Upper lobe of left lung (tissue), 6 donors: ENCODE measurements around the gene RAB21. TPM values are rescaled to one million over a fixed set of nuclear protein-coding genes. Genes with fewer than 3 reads are reported as not detected.
A peak's percentile ranks its signal among the peaks of the same experiment; 100 is the strongest.

Experiments used
- ATAC-seq, 2 donors: fragments of 200-7000 bp; cut with Tn5 transposase; one replicate each; pipeline ENCODE4 v1.9.1; 2022; ENCODE audit warnings: mild to moderate bottlenecking in 2 of 2, moderate library complexity in 2 of 2; ENCODE audit not compliant: low FRiP score in 2 of 2
- DNase-seq, 2 donors: peaks; one replicate each; pipeline ENCODE4 v3.0.0-alpha.2; 2019 to 2020
- H3K27ac ChIP-seq, 4 donors: fragments of 200-600 bp; sonication (generic); one replicate each; pipeline ENCODE4 v1.5.1; 2016 to 2019
- H3K27me3 ChIP-seq, 4 donors: fragments of 200-600 bp; sonication (generic); one replicate each; pipeline ENCODE4 v1.5.1; 2017 to 2019
- H3K36me3 ChIP-seq, 4 donors: fragments of 200-600 bp; sonication (generic); one replicate each; pipeline ENCODE4 v1.5.1; 2016 to 2019
- H3K4me1 ChIP-seq, 4 donors: fragments of 200-600 bp; sonication (generic); one replicate each; pipeline ENCODE4 v1.5.1; 2018 to 2019
- H3K4me3 ChIP-seq, 4 donors: fragments of 200-600 bp; sonication (generic); one replicate each; pipeline ENCODE4 v1.5.1; 2017 to 2019; ENCODE audit warnings: mild to moderate bottlenecking in 2 of 4, moderate library complexity in 1 of 4
- H3K9me3 ChIP-seq, 4 donors: fragments of 200-600 bp; sonication (generic); one replicate each; pipeline ENCODE4 v1.5.1; 2018 to 2019
- CTCF ChIP-seq, 6 experiments: fragments of 450-650 bp in 4 of 6; fragments of 200-600 bp in 2 of 6; sonication (generic) in 2 of 6; IDR thresholded peaks; one replicate each; pipeline ENCODE4 v1.5.1; 2016 to 2019; ENCODE audit warnings: antibody characterized with exemption in 6 of 6
- EP300 ChIP-seq, 4 donors: sonication (generic); formaldehyde crosslinking; IDR thresholded peaks; one replicate each; pipeline ENCODE4 v1.5.1; 2017; ENCODE audit warnings: antibody characterized with exemption in 4 of 4, control low read depth in 2 of 4
- POLR2A ChIP-seq, 4 donors: fragments of 450-650 bp; IDR thresholded peaks; one replicate each; pipeline ENCODE4 v1.5.1; 2016 to 2017; ENCODE audit warnings: antibody characterized with exemption in 4 of 4, mild to moderate bottlenecking in 2 of 4
- POLR2AphosphoS5 ChIP-seq, 2 donors: sonication (generic); formaldehyde crosslinking; IDR thresholded peaks; one replicate each; pipeline ENCODE4 v1.5.1; 2017; ENCODE audit warnings: antibody characterized with exemption in 2 of 2
- WGBS, 2 donors: methylation state at CpG; one replicate each; pipeline ENCODE4 v1.1.5; 2017 to 2018; 5-methylcytosine and 5-hydroxymethylcytosine counted together
- total RNA-seq, 6 donors: library from RNA; depleted of rRNA in 4 of 6; stranded (reverse); fragments of >200 nt in 4 of 6; gene quantifications; one replicate each; pipeline versions ENCODE4 v1.1.0 to v1.2.1, GENCODE V29; 2016 to 2021
- donor health status: DM: no; HTN: no; CAD: no; lungs with moderate emphysema.
- donor health status: DM: no; HTN: yes; CAD: no; lungs with severe emphysema.

Gene RAB21
- total RNA-seq: 10 to 100 TPM in 5 of 6 donors, 1 to 10 TPM in 1; 9.4 to 78.7 (median 46.1) TPM

DNA sequence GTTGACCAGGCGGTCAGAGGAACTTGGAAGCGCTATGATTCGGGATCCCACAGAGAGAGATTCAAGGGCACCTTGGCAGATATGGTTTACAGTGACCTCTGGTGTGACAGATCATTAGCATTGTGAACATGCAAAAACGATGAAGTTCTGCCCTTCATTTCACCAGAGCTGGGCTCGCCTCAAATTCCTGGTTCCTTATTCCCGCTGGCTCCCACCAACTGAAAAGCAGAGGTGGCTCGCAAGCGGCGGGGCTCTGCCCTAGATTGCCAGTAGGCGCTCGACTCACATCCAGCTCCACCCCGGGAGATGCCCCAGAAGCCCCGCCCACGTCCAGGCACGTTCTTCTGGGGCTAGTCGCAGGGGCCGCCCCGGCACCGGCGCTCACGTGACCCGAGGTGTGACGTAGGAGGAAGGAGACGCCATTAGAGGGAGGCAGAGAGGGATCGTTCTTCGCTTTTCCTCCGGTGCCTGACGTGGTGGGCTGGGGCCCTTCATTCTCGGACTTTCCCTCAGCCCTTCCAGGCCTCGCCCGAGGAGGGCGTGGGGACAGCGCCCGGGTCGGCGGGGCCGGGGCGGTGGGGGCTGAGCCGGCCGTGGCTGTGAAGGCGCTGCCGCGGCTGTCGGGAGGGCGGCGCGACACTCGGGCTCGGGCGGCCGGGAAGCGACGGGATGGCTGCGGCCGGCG, at the start of gene RAB21:
RAB21 (plus strand) TSS at position 403 of the 685 bp plus-strand sequence; CDS start at position 670, 267 bp downstream.
- peak within 1 kb of the TSS; percentile 72 to 89 (median 76) for H3K4me3 ChIP-seq
- H3K9me3 ChIP-seq: peaks cover 0 to 18% (median 10%) of the 10 kb centered on the region in 4 donors
- peak; percentile 43 to 72 (median 60) for TF ChIP-seq CTCF (IDR thresholded peaks at IDR 0.05)
- peak in 1 of 4 donors; percentile 78 for TF ChIP-seq EP300 (IDR thresholded peaks at IDR 0.05)
- peak; percentile 98 to 99 for TF ChIP-seq POLR2AphosphoS5 (IDR thresholded peaks at IDR 0.05)
- peak in 3 of 4 donors; percentile 87 to 95 (median 93) for TF ChIP-seq POLR2A (IDR thresholded peaks at IDR 0.05)
- H3K36me3 ChIP-seq: peaks cover 0 to 16% (median 3%) of the 10 kb centered on the region in 4 donors
- peak within 1 kb of the TSS; percentile 96 to 99 (median 97) for H3K27ac ChIP-seq
- peaks cover 16 to 33% (median 18%) of the 10 kb centered on the region in 4 donors for H3K4me1 ChIP-seq
- peak; percentile 97 to 98 for ATAC-seq
- 2% methylated on average over 14 to 30 of the region's 56 CpGs for WGBS, 2 donors
- no peaks in the 10 kb centered on the region for H3K27me3 ChIP-seq
- DNase-seq: peak; percentile 97 to 99

- WGBS, 2 donors: 83% methylated on average over 2 of the region's 2 CpGs
- no peak for DNase-seq
- Histone ChIP-seq H3K4me3 (no peak overlapping the region), H3K27ac (no peak overlapping the region), H3K36me3 (peaks cover 0 to 18% (median 7%) of the 10 kb centered on the region in 4 donors), H3K27me3 (no peaks in the 10 kb centered on the region), H3K9me3 (no peaks in the 10 kb centered on the region), H3K4me1 (no peaks in the 10 kb centered on the region)
- TF ChIP-seq CTCF (IDR thresholded peaks at IDR 0.05) (no peak), POLR2AphosphoS5 (IDR thresholded peaks at IDR 0.05) (no peak), POLR2A (IDR thresholded peaks at IDR 0.05) (no peak), EP300 (IDR thresholded peaks at IDR 0.05) (no peak)
- ATAC-seq: no peak
These were observed 49.7 kb upstream of the RAB21 start for GRCh38 chr12:71704920-71705319.

GRCh38 chr12:71708658-71709057, 46.0 kb upstream of the RAB21 start:
- Histone ChIP-seq H3K27me3 (no peaks in the 10 kb centered on the region), H3K9me3 (peaks cover 0 to 9% (median 2%) of the 10 kb centered on the region in 4 donors), H3K4me1 (no peaks in the 10 kb centered on the region), H3K4me3 (no peak overlapping the region), H3K36me3 (peaks cover 0 to 6% (median 2%) of the 10 kb centered on the region in 4 donors), H3K27ac (no peak overlapping the region)
- WGBS, 2 donors: 39 to 93% methylated on average over 1 of the region's 1 CpG
- ATAC-seq: no peak
- TF ChIP-seq EP300 (IDR thresholded peaks at IDR 0.05) (no peak), POLR2AphosphoS5 (IDR thresholded peaks at IDR 0.05) (no peak), POLR2A (IDR thresholded peaks at IDR 0.05) (no peak), CTCF (IDR thresholded peaks at IDR 0.05) (no peak)
- DNase-seq: no peak

DNA sequence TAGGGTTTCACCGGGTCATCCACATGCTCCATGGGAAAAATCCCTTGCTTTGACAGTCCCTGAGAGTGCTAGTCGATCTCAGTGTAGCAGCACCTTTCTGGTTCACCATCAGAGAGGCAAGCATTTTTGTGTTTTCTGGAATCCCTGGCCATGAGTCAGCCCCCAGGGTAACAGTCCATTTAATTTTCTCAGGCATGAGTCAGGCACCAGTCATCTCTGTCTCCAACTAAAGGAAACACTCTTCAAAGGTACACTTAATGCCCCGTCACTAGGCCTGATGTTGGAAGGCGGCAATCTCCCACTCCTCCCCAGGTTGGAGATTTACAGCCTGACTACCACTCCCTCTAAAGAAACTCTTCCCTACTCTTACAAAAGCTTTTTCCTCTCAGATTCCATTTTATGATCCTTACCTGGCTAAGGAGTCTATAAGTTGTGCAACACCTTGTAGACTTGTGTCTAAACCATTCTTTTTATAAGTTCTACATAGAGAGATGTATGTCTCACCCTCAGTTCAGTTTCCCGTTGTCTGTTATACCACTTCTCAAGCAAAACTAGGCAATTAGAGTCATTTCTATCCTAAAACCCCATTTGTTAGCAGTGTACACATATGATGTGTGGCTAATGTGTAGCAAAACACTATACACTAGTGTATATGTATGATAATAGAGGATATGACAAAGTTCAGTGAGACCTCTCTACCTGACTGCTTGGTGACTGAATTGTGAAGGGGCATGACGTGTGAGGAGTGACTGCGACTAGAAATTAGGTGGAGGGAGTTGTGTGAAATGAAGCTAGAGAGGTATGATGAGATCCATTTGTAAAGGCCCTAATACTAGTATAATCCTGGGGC, 44.2 kb upstream of the RAB21 start:
- no peak for DNase-seq
- WGBS, 2 donors: 93 to 94% methylated on average over 7 of the region's 7 CpGs
- no peak for ATAC-seq
- TF ChIP-seq POLR2AphosphoS5 (IDR thresholded peaks at IDR 0.05) (no peak), POLR2A (IDR thresholded peaks at IDR 0.05) (no peak), CTCF (IDR thresholded peaks at IDR 0.05) (no peak), EP300 (IDR thresholded peaks at IDR 0.05) (no peak)
- Histone ChIP-seq H3K4me3 (no peak overlapping the region), H3K27ac (no peak overlapping the region), H3K9me3 (peaks cover 0 to 13% (median 4%) of the 10 kb centered on the region in 4 donors), H3K27me3 (no peaks in the 10 kb centered on the region), H3K36me3 (no peaks in the 10 kb centered on the region), H3K4me1 (no peaks in the 10 kb centered on the region)
